Smooth muscle cell (in vitro differentiated cells): ENCODE measurements around the gene MSI2. TPM values are rescaled to one million over a fixed set of nuclear protein-coding genes. Genes with fewer than 3 reads are reported as not detected.

Experiments used
- DNase-seq: peaks from one replicate; lab custom pipeline; 2025; ENCODE audit not compliant: unreplicated experiment; lab: John Stamatoyannopoulos, UW
- H2AFZ ChIP-seq: fragments of 200-600 bp; sonication (generic); 2 replicates; pipeline ENCODE4 v1.6.0; 2016; ENCODE audit warnings: antibody characterized with exemption, low read depth, mild to moderate bottlenecking
- H3F3A ChIP-seq: fragments of 200-600 bp; sonication (generic); 2 replicates; pipeline ENCODE4 v1.6.0; 2017; ENCODE audit warnings: antibody characterized with exemption, low read depth
- H3K27ac ChIP-seq: fragments of 200-600 bp; sonication (generic); 2 replicates; pipeline ENCODE4 v1.5.1; 2016; ENCODE audit warnings: low read depth, mild to moderate bottlenecking
- H3K27me3 ChIP-seq: fragments of 200-600 bp; sonication (generic); 2 replicates; pipeline ENCODE4 v1.6.1; 2016; ENCODE audit warnings: low read depth, mild to moderate bottlenecking
- H3K36me3 ChIP-seq: fragments of 200-600 bp; sonication (generic); 2 replicates; pipeline ENCODE4 v1.5.1; 2016; ENCODE audit warnings: low read depth
- H3K4me1 ChIP-seq: fragments of 200-600 bp; sonication (generic); 2 replicates; pipeline ENCODE4 v1.5.1; 2016; ENCODE audit warnings: low read depth
- H3K4me2 ChIP-seq: fragments of 200-600 bp; sonication (generic); 2 replicates; pipeline ENCODE4 v1.6.0; 2016; ENCODE audit warnings: mild to moderate bottlenecking
- H3K4me3 ChIP-seq: fragments of 200-600 bp; sonication (generic); 2 replicates; pipeline ENCODE4 v1.5.1; 2016; ENCODE audit warnings: mild to moderate bottlenecking
- H3K79me2 ChIP-seq: fragments of 200-600 bp; sonication (generic); 2 replicates; pipeline ENCODE4 v1.6.0; 2016; ENCODE audit warnings: low read depth, mild to moderate bottlenecking
- H3K9ac ChIP-seq: fragments of 200-600 bp; sonication (generic); 2 replicates; pipeline ENCODE4 v1.6.0; 2016; ENCODE audit warnings: low read depth
- H3K9me3 ChIP-seq: fragments of 200-600 bp; sonication (generic); replicated peaks from 2 replicates; pipeline ENCODE4 v1.5.1; 2016; ENCODE audit warnings: low read depth
- H4K20me1 ChIP-seq: fragments of 200-600 bp; sonication (generic); 2 replicates; pipeline ENCODE4 v1.6.0; 2016; ENCODE audit warnings: low read depth
- WGBS: methylation state at CpG from one replicate; pipeline ENCODE4 v1.1.7; 2016; ENCODE audit warnings: low lambda C conversion rate; 5-methylcytosine and 5-hydroxymethylcytosine counted together
- polyA plus RNA-seq: library from polyadenylated mRNA; unstranded; fragments of >200 nt; fragmentation: Nextera tagmentation; extraction: Ambion mirVana; gene quantifications from 2 replicates; pipeline ENCODE4 v1.2.1, GENCODE V29; 2016
- total RNA-seq: library from RNA; depleted of rRNA; stranded (reverse); fragments of >200 nt; gene quantifications from 2 replicates; pipeline ENCODE4 v1.2.3, GENCODE V29; 2014
- TF ChIP-seq, protein P1 (sequence below): fragments of 200-600 bp; sonication (generic); IDR thresholded peaks from 2 replicates; pipeline ENCODE4 v1.5.1; 2017; ENCODE audit warnings: borderline replicate concordance, mild to moderate bottlenecking, antibody characterized with exemption; ENCODE audit not compliant: insufficient read depth, poor library complexity, severe bottlenecking

MSI2 gene
- total and polyA plus RNA-seq, 2 experiments from 2014 or later: 5.7 to 36.5 TPM

GRCh38 chr17:57629886-57630285, 373.6 kb downstream of the MSI2 start:
- DNase-seq: no peak
- no peak overlapping the region for H3K4me3 ChIP-seq
- H3F3A ChIP-seq: no peaks in the 10 kb centered on the region
- no peaks in the 10 kb centered on the region for H3K4me1 ChIP-seq
- no peaks in the 10 kb centered on the region for H3K27me3 ChIP-seq
- H3K27ac ChIP-seq: no peak overlapping the region
- no peak overlapping the region for H3K9ac ChIP-seq
- H4K20me1 ChIP-seq: no peaks in the 10 kb centered on the region
- WGBS: 94% methylated on average over 4 of the region's 4 CpGs
- H3K36me3 ChIP-seq: no peaks in the 10 kb centered on the region
- H2AFZ ChIP-seq: no peak overlapping the region
- no peak overlapping the region for H3K4me2 ChIP-seq
- no peaks in the 10 kb centered on the region for H3K9me3 ChIP-seq
- TF ChIP-seq, protein P1, sequence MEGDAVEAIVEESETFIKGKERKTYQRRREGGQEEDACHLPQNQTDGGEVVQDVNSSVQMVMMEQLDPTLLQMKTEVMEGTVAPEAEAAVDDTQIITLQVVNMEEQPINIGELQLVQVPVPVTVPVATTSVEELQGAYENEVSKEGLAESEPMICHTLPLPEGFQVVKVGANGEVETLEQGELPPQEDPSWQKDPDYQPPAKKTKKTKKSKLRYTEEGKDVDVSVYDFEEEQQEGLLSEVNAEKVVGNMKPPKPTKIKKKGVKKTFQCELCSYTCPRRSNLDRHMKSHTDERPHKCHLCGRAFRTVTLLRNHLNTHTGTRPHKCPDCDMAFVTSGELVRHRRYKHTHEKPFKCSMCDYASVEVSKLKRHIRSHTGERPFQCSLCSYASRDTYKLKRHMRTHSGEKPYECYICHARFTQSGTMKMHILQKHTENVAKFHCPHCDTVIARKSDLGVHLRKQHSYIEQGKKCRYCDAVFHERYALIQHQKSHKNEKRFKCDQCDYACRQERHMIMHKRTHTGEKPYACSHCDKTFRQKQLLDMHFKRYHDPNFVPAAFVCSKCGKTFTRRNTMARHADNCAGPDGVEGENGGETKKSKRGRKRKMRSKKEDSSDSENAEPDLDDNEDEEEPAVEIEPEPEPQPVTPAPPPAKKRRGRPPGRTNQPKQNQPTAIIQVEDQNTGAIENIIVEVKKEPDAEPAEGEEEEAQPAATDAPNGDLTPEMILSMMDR: no peak
- H3K79me2 ChIP-seq: no peaks in the 10 kb centered on the region

GRCh38 chr17:57630736-57631135, 374.4 kb downstream of the MSI2 start:
- Histone ChIP-seq H3K27ac (no peak overlapping the region), H3K79me2 (no peaks in the 10 kb centered on the region), H3K4me2 (no peak overlapping the region), H3K4me3 (no peak overlapping the region), H3K4me1 (no peaks in the 10 kb centered on the region), H3K36me3 (no peaks in the 10 kb centered on the region), H3K9me3 (no peaks in the 10 kb centered on the region), H4K20me1 (no peaks in the 10 kb centered on the region), H3K27me3 (no peaks in the 10 kb centered on the region), H2AFZ (no peak overlapping the region), H3F3A (no peaks in the 10 kb centered on the region), H3K9ac (no peak overlapping the region)
- no peak for DNase-seq
- TF ChIP-seq, protein P1: no peak
- WGBS: 99% methylated on average over 8 of the region's 8 CpGs

DNA sequence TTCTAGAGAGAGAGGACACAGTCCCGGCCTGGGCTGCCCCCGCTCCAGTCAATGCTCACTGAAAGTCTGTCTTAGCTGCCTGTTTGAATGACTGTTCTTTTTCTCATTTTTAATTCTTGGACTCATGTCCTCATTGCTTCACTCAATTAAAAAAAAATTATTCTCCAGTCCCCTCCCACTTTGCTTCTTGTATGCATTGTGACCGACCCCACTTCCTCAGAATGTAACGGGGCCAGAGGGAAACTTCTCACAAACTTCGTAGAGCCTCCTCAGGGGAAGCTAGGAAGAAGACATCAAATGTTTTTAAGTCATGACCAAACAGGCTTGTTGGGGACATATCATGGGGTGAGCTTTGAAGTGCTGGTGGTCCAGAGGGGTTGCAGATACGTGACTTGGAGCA, 375.5 kb downstream of the MSI2 start:
- Histone ChIP-seq H3K4me2 (no peak overlapping the region), H3K4me1 (no peaks in the 10 kb centered on the region), H3K9me3 (no peaks in the 10 kb centered on the region), H3K4me3 (no peak overlapping the region), H3F3A (no peaks in the 10 kb centered on the region), H3K36me3 (no peaks in the 10 kb centered on the region), H2AFZ (no peak overlapping the region), H3K9ac (no peak overlapping the region), H4K20me1 (no peaks in the 10 kb centered on the region), H3K79me2 (no peaks in the 10 kb centered on the region), H3K27me3 (no peaks in the 10 kb centered on the region), H3K27ac (no peak overlapping the region)
- TF ChIP-seq, protein P1: no peak
- 94% methylated on average over 6 of the region's 6 CpGs for WGBS
- DNase-seq: no peak

DNA sequence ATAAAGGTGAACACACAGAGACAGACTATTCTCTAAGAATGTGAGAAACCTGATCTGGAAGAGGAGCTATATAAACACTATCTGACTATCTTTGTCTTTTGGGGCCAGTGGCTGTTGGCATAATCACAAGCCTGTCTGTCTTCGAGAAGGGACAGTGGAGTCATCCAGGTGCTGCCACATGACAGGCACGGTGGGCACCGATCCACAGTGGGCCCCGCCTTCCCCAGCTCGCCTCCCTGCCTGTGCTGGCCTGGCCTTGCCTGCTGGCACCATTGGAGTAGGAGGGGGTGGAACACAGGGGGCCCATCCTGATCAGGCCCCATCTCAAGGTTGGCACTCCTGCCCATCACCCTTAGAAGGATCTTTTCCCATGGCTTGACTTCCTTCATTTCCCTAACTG, 376.0 kb downstream of the MSI2 start:
- no peak overlapping the region for H3K4me3 ChIP-seq
- DNase-seq: no peak
- no peak overlapping the region for H3K27ac ChIP-seq
- no peak overlapping the region for H3K9ac ChIP-seq
- no peaks in the 10 kb centered on the region for H3F3A ChIP-seq
- TF ChIP-seq, protein P1: no peak
- H2AFZ ChIP-seq: no peak overlapping the region
- no peaks in the 10 kb centered on the region for H4K20me1 ChIP-seq
- no peak overlapping the region for H3K4me2 ChIP-seq
- no peaks in the 10 kb centered on the region for H3K36me3 ChIP-seq
- 93% methylated on average over 5 of the region's 5 CpGs for WGBS
- no peaks in the 10 kb centered on the region for H3K79me2 ChIP-seq
- H3K27me3 ChIP-seq: no peaks in the 10 kb centered on the region
- no peaks in the 10 kb centered on the region for H3K4me1 ChIP-seq
- no peaks in the 10 kb centered on the region for H3K9me3 ChIP-seq
